OCI-LY1 (cell line): ENCODE data around the gene SLC9A8.

Experiments used
- CTCF ChIP-seq: fragments of 200-600 bp; sonication (generic), shearing (Covaris generic); IDR thresholded peaks from 2 replicates; pipeline ENCODE4 v1.5.1; 2017; ENCODE audit warnings: mild to moderate bottlenecking, antibody characterized with exemption, low read length, moderate library complexity, mixed read lengths
- EZH2 ChIP-seq: fragments of 200-600 bp; sonication (generic), shearing (Covaris generic); IDR thresholded peaks from 2 replicates; pipeline ENCODE4 v1.8.0; 2017; ENCODE audit warnings: borderline replicate concordance, mixed run types, mild to moderate bottlenecking, antibody characterized with exemption, low read length, moderate library complexity, mixed read lengths

GRCh38 chr20:49872056-49872455 lies 59.4 kb downstream of the SLC9A8 start:
- TF ChIP-seq CTCF: no peak
- TF ChIP-seq EZH2: no peak
